Activated CD8-positive, alpha-beta memory T cell treated with anti-CD3 and anti-CD28 coated beads for 1 hour (primary cell): ENCODE measurements around the gene DHCR24.

Source experiments
- DNase-seq, 2 donors: peaks; one replicate each; pipeline ENCODE4 v3.0.0-alpha.2; 2020; ENCODE audit warnings: low read depth in 1 of 2; ENCODE audit errors: extremely low read depth in 1 of 2

The DHCR24 gene

GRCh38 chr1:54865238-54866073 lies 21.5 kb downstream of the DHCR24 start:
- DNase-seq, result no peak

- no peak for DNase-seq
These were observed 22.4 kb downstream of the DHCR24 start for GRCh38 chr1:54864460-54865208.

- DNase-seq, result no peak
These were observed 23.7 kb downstream of the DHCR24 start for GRCh38 chr1:54863267-54863665.

GRCh38 chr1:54861070-54861761 lies 25.8 kb downstream of the DHCR24 start:
- no peak for DNase-seq

- DNase-seq, result no peak
These were observed 27.1 kb downstream of the DHCR24 start for GRCh38 chr1:54859700-54860391.

GRCh38 chr1:54857746-54858561 lies 29.0 kb downstream of the DHCR24 start:
- DNase-seq, result no peak

GRCh38 chr1:54857141-54857540 lies 29.9 kb downstream of the DHCR24 start:
- no peak for DNase-seq

- DNase-seq, result no peak
These were observed 32.5 kb downstream of the DHCR24 start for GRCh38 chr1:54854381-54855020.

- DNase-seq, result no peak
These were observed 33.1 kb downstream of the DHCR24 start for GRCh38 chr1:54853793-54854370.

GRCh38 chr1:54853096-54853792 lies 33.8 kb downstream of the DHCR24 start:
- DNase-seq, result no peak

- DNase-seq, result no peak
These were observed 35.0 kb downstream of the DHCR24 start for GRCh38 chr1:54851936-54852524.

- DNase-seq, result no peak
These were observed 35.6 kb downstream of the DHCR24 start for GRCh38 chr1:54851406-54851805.

GRCh38 chr1:54850737-54851136 lies 36.3 kb downstream of the DHCR24 start:
- no peak for DNase-seq

- DNase-seq, result no peak
These were observed 36.8 kb downstream of the DHCR24 start for GRCh38 chr1:54850069-54850730.

GRCh38 chr1:54849219-54850068 lies 37.6 kb downstream of the DHCR24 start:
- no peak for DNase-seq

GRCh38 chr1:54848134-54848948 lies 38.7 kb downstream of the DHCR24 start:
- DNase-seq, result no peak
